ENCODE results near the gene GJD3. TPM values are rescaled to one million over a fixed set of nuclear protein-coding genes. Genes with fewer than 3 reads are reported as not detected.

The GJD3 gene
- total and polyA plus RNA-seq, 9 of the 15 experiments (the other 6 are each of a cell fraction or from before 2014, with no cell fraction given), result 0.17 to 0.38 TPM; not detected in 7

GRCh38 chr17:40317880-40318829 is 46.4 kb downstream of the GJD3 start (continued):
- TF ChIP-seq ZNF592 (IDR thresholded peaks at IDR 0.05) (0 out of 2 replicates have a peak, but pooled peaks have one; percentile 29), POLR2A (conservative IDR thresholded peaks at IDR 0.05) (peak; percentile 78), RNF2 (IDR thresholded peaks at IDR 0.05) (0 out of 2 replicates have a peak, but pooled peaks have one; percentile 28), HNRNPL (IDR thresholded peaks at IDR 0.05; ENCODE audit: low read depth, low read length) (peak; percentile 74; the same call in 1 of the 2 replicates), PHF20 (IDR thresholded peaks at IDR 0.05; ENCODE audit: partially characterized antibody) (peak; percentile 35), HDAC2 (IDR thresholded peaks at IDR 0.05) (peak; percentile 46), PRDM10 (IDR thresholded peaks at IDR 0.05; ENCODE audit: partially characterized antibody) (peak; percentile 49), ZNF583 (CRISPR knock-in tag; IDR thresholded peaks at IDR 0.05) (0 out of 2 replicates have a peak, but pooled peaks have one; percentile 47), NR2C1 (IDR thresholded peaks at IDR 0.05) (no peak), NR2C1 (tag; IDR thresholded peaks at IDR 0.05) (no peak), LEF1 (IDR thresholded peaks at IDR 0.05) (peak; percentile 36; the same call in 1 of the 2 replicates), SRSF9 (IDR thresholded peaks at IDR 0.05; ENCODE audit: borderline replicate concordance, low read depth, low read length) (no peak), RAD51 (IDR thresholded peaks at IDR 0.05; ENCODE audit: borderline replicate concordance, low read depth) (peak; percentile 84), SP1 (CRISPR knock-in tag; IDR thresholded peaks at IDR 0.05) (peak; percentile 77), CREM (IDR thresholded peaks at IDR 0.05; ENCODE audit: low read depth) (peak; percentile 3; the same call in 1 of the 2 replicates), KDM2B (CRISPR knock-in tag; IDR thresholded peaks at IDR 0.05) (peak; percentile 68; the same call in 1 of the 2 replicates), ZBTB11 (CRISPR knock-in tag; IDR thresholded peaks at IDR 0.05) (peak in 1 of 3 experiments; percentile 54; a peak in 1 of 6 replicates)

Measured in K562 (cell line).